ENCODE results near the gene TMEM130.

GRCh38 chr7:98834949-98835348 is 34.9 kb downstream of the TMEM130 start:
- TF ChIP-seq CTCF (IDR thresholded peaks at IDR 0.05) (no peak), POLR2A (IDR thresholded peaks at IDR 0.05) (no peak)

Data from Peyer's patch (tissue), 4 donors.